PC-9 (cell line): ENCODE data around the gene FLAD1. TPM values are rescaled to one million over a fixed set of nuclear protein-coding genes. Genes with fewer than 3 reads are reported as not detected.

ENCODE experiments used
- BruUV-seq: library from RNA; stranded (reverse); fragments of 400-500 nt; replicated peaks from 2 replicates; lab custom pipeline; 2021; lab: Mats Ljungman, UMichigan
- CTCF ChIA-PET: fragments of 300-600 bp; sonication (Branson Sonifier 250); formaldehyde crosslinking; loops from one replicate; lab custom pipeline; 2022; ENCODE audit warnings: antibody characterized with exemption; lab: Charles Lee
- POLR2A ChIA-PET: fragments of 300-600 bp; sonication (Branson Sonifier 250); formaldehyde crosslinking; loops from one replicate; lab custom pipeline; 2022; ENCODE audit warnings: antibody characterized with exemption; ENCODE audit not compliant: unreplicated experiment; lab: Charles Lee
- DNase-seq, 2 experiments: peaks; one replicate each; pipeline versions ENCODE4 v3.0.0 to v3.0.0-alpha.2; 2015 to 2022; ENCODE audit warnings: mixed read lengths in 1 of 2
- H2AFZ ChIP-seq: fragments of 200-600 bp; sonication (generic); 2 replicates; pipeline ENCODE4 v1.8.1; 2017; ENCODE audit warnings: antibody characterized with exemption
- H3F3A ChIP-seq: fragments of 200-600 bp; sonication (generic); 2 replicates; pipeline ENCODE4 v1.8.1; 2017; ENCODE audit warnings: antibody characterized with exemption, mild to moderate bottlenecking, low read depth; ENCODE audit not compliant: insufficient read depth
- H3K27ac ChIP-seq: fragments of 200-600 bp; sonication (generic); 2 replicates; pipeline ENCODE4 v1.6.1; 2016; ENCODE audit warnings: mixed run types
- H3K27me3 ChIP-seq: fragments of 200-600 bp; sonication (generic); 2 replicates; pipeline ENCODE4 v1.6.1; 2016; ENCODE audit warnings: low read depth, mixed run types; ENCODE audit not compliant: insufficient read depth
- H3K36me3 ChIP-seq: fragments of 200-600 bp; sonication (generic); 2 replicates; pipeline ENCODE4 v1.6.1; 2016; ENCODE audit warnings: low read depth, mixed run types
- H3K4me1 ChIP-seq: fragments of 200-600 bp; sonication (generic); replicated peaks from 2 replicates; pipeline ENCODE4 v1.6.1; 2016; ENCODE audit warnings: mixed run types; ENCODE audit not compliant: insufficient read depth
- H3K4me2 ChIP-seq: fragments of 200-600 bp; sonication (generic); 2 replicates; pipeline ENCODE4 v1.6.1; 2017; ENCODE audit warnings: mixed run types
- H3K4me3 ChIP-seq: fragments of 200-600 bp; sonication (generic); 2 replicates; pipeline ENCODE4 v1.6.1; 2016; ENCODE audit warnings: mixed run types
- H3K79me2 ChIP-seq: fragments of 200-600 bp; sonication (generic); 2 replicates; pipeline ENCODE4 v1.6.1; 2017; ENCODE audit warnings: low read depth, mixed run types
- H3K9me2 ChIP-seq: fragments of 200-600 bp; sonication (generic); 2 replicates; pipeline ENCODE4 v1.8.1; 2017; ENCODE audit warnings: mild to moderate bottlenecking; ENCODE audit not compliant: insufficient read depth
- H3K9me3 ChIP-seq: fragments of 200-600 bp; sonication (generic); 2 replicates; pipeline ENCODE4 v1.8.1; 2016; ENCODE audit warnings: low read depth; ENCODE audit not compliant: insufficient read depth
- H4K20me1 ChIP-seq: fragments of 200-600 bp; sonication (generic); 2 replicates; pipeline ENCODE4 v1.8.1; 2017; ENCODE audit not compliant: insufficient read depth
- CTCF ChIP-seq: fragments of 200-600 bp; sonication (generic); conservative IDR thresholded peaks from 2 replicates; pipeline ENCODE4 v1.6.1; 2017; ENCODE audit warnings: mixed run types, antibody characterized with exemption, mild to moderate bottlenecking, moderate library complexity
- EZH2 ChIP-seq: fragments of 200-600 bp; sonication (generic); IDR thresholded peaks from 2 replicates; pipeline ENCODE4 v1.8.0; 2017; ENCODE audit warnings: antibody characterized with exemption, low read depth
- intact Hi-C: fragments of 100-400 bp; cut with micrococcal nuclease; formaldehyde crosslinking; loops from one replicate; pipeline ENCODE4 v1.10.0; 2022; ENCODE audit not compliant: unreplicated experiment
- total RNA-seq: library from RNA; stranded (reverse); gene quantifications from 2 replicates; pipeline ENCODE4 v1.2.3, GENCODE V29; 2021

FLAD1 gene
- total RNA-seq, 1 experiment from 2014 or later, result 54.2 TPM

- DNase-seq, result peak; percentile 64 to 88
- peaks cover 46% of the 10 kb centered on the region for H3F3A ChIP-seq
- H3K27ac ChIP-seq, result peak within 1 kb of the TSS; percentile 72
- H3K4me3 ChIP-seq, result peak within 1 kb of the TSS; percentile 78
- H2AFZ ChIP-seq, result peak within 1 kb of the TSS; percentile 72
- BruUV-seq, result no TSS peak
- H4K20me1 ChIP-seq, result no peaks in the 10 kb centered on the region
- H3K36me3 ChIP-seq, result peaks cover 14% of the 10 kb centered on the region; the same call in 1 of the 2 replicates
- H3K4me2 ChIP-seq, result peak within 1 kb of the TSS; percentile 90
- ChIA-PET CTCF (interaction anchor here (0.5 to 1.1 kb wide), 4 partner anchors 9 to 215 kb away, joined by 3 to 26 read pairs (median 4); partner anchors contain the start of gene SHC1), POLR2A (interaction anchor here (0.6 to 1.6 kb wide), 3 partner anchors 9 to 402 kb away, joined by 3 to 18 read pairs (median 4); partner anchors contain the start of genes KCNN3 and SHC1)
- no peaks in the 10 kb centered on the region for H3K9me2 ChIP-seq
- peaks cover 12% of the 10 kb centered on the region for H3K79me2 ChIP-seq
- H3K27me3 ChIP-seq, result no peaks in the 10 kb centered on the region
- no peaks in the 10 kb centered on the region for H3K9me3 ChIP-seq
- TF ChIP-seq CTCF (peak; percentile 60; the same call in 1 of the 2 replicates), EZH2 (no peak)
- peaks cover 20% of the 10 kb centered on the region for H3K4me1 ChIP-seq
- intact Hi-C loops, result loop anchor here (2.0 to 5.0 kb wide), 3 partner anchors 41 to 89 kb away; partner anchors contain the start of genes ADAM15 and ZBTB7B
Measured at GRCh38 chr1:154961207-154962155, 21.7 kb upstream of the FLAD1 start, which contains the start of gene PYGO2. Gene PYGO2, minus strand, starts transcription at chr1:154961782. Its CDS starts 206 bp downstream, at chr1:154961576.

GRCh38 chr1:154962156-154962749 is 20.9 kb upstream of the FLAD1 start:
- peaks cover 53% of the 10 kb centered on the region for H3F3A ChIP-seq
- ChIA-PET CTCF (no interaction called here), POLR2A (interaction anchor here (0.6 to 0.9 kb wide), 2 partner anchors 92 to 403 kb away, joined by 3 to 4 read pairs; partner anchors contain the start of gene KCNN3)
- peaks cover 12% of the 10 kb centered on the region for H3K79me2 ChIP-seq
- H3K9me3 ChIP-seq, result no peaks in the 10 kb centered on the region
- peak overlapping the region; percentile 90 for H3K4me2 ChIP-seq
- no peaks in the 10 kb centered on the region for H3K9me2 ChIP-seq
- H3K4me3 ChIP-seq, result peak overlapping the region; percentile 78
- H3K27ac ChIP-seq, result peak overlapping the region; percentile 72
- H2AFZ ChIP-seq, result no peak overlapping the region
- DNase-seq, result no peak
- TSS peak; percentile 82 for BruUV-seq
- peaks cover 16% of the 10 kb centered on the region for H3K4me1 ChIP-seq
- peaks cover 22% of the 10 kb centered on the region for H3K36me3 ChIP-seq
- TF ChIP-seq EZH2 (no peak), CTCF (no peak; the same call in 1 of the 2 replicates)
- intact Hi-C loops, result loop anchor here (5.0 kb wide), 1 partner anchor 40 kb away; the partner anchor contains the start of gene ZBTB7B
- no peaks in the 10 kb centered on the region for H3K27me3 ChIP-seq
- H4K20me1 ChIP-seq, result no peaks in the 10 kb centered on the region

GRCh38 chr1:154962795-154963330 is 20.3 kb upstream of the FLAD1 start:
- peak overlapping the region; percentile 90 for H3K4me2 ChIP-seq
- CTCF ChIA-PET, result no interaction called here
- H3K36me3 ChIP-seq, result peaks cover 26% of the 10 kb centered on the region
- no peaks in the 10 kb centered on the region for H3K27me3 ChIP-seq
- H4K20me1 ChIP-seq, result no peaks in the 10 kb centered on the region
- H3K9me3 ChIP-seq, result no peaks in the 10 kb centered on the region
- DNase-seq, result no peak
- H3K4me3 ChIP-seq, result peak overlapping the region; percentile 78
- TF ChIP-seq CTCF, result no peak
- H3K79me2 ChIP-seq, result peaks cover 12% of the 10 kb centered on the region
- BruUV-seq, result no TSS peak
- peaks cover 16% of the 10 kb centered on the region for H3K4me1 ChIP-seq
- no peak overlapping the region for H2AFZ ChIP-seq
- H3K9me2 ChIP-seq, result no peaks in the 10 kb centered on the region
- intact Hi-C loops, result loop anchor here (5.0 kb wide), 1 partner anchor 39 kb away; the partner anchor contains the start of gene ZBTB7B
- H3F3A ChIP-seq, result peaks cover 57% of the 10 kb centered on the region
- POLR2A ChIA-PET, result interaction anchor here (0.6 kb wide), 1 partner anchor 9 kb away, joined by 11 read pairs; no protein-coding TSS in a partner anchor
- H3K27ac ChIP-seq, result peak overlapping the region; percentile 72; the same call in 1 of the 2 replicates
